GM19395 (cell line): ENCODE data around the gene PDGFA.
"Not testable (repeated sequence)": the region's sequence is repeated elsewhere in the genome, so short reads cannot be mapped to it uniquely, and the experiment has no call there.

Experiments
- ATAC-seq: cut with Tn5 transposase; IDR thresholded peaks from one replicate; pipeline ENCODE4 v1.9.1; 2021; ENCODE audit warnings: mild to moderate bottlenecking, moderate library complexity; ENCODE audit not compliant: unreplicated experiment

Gene PDGFA

GRCh38 chr7:552151-552867 is 32.7 kb upstream of the PDGFA start:
- ATAC-seq = not testable (repeated sequence)

- ATAC-seq = not testable (repeated sequence)
Observed at GRCh38 chr7:551615-551970, 31.9 kb upstream of the PDGFA start.

- no peak for ATAC-seq
Observed at GRCh38 chr7:550881-551614, 31.4 kb upstream of the PDGFA start.

GRCh38 chr7:549891-550625 is 30.4 kb upstream of the PDGFA start:
- ATAC-seq = no peak

- no peak for ATAC-seq
Observed at GRCh38 chr7:549066-549890, 29.6 kb upstream of the PDGFA start.

GRCh38 chr7:548401-548800 is 28.8 kb upstream of the PDGFA start:
- no peak for ATAC-seq

- no peak for ATAC-seq
Observed at GRCh38 chr7:545470-545869, 25.8 kb upstream of the PDGFA start.

GRCh38 chr7:544338-545221 is 24.9 kb upstream of the PDGFA start:
- ATAC-seq = no peak

GRCh38 chr7:543501-544337 is 24.1 kb upstream of the PDGFA start:
- ATAC-seq = no peak

- no peak for ATAC-seq
Observed at GRCh38 chr7:542713-543500, 23.3 kb upstream of the PDGFA start.

- no peak for ATAC-seq
Observed at GRCh38 chr7:542131-542712, 22.6 kb upstream of the PDGFA start.

- no peak for ATAC-seq
Observed at GRCh38 chr7:541661-542060, 22.0 kb upstream of the PDGFA start.

- no peak for ATAC-seq
Observed at GRCh38 chr7:540997-541396, 21.4 kb upstream of the PDGFA start.

- ATAC-seq = no peak
Observed at GRCh38 chr7:540579-540978, 20.9 kb upstream of the PDGFA start.

- no peak for ATAC-seq
Observed at GRCh38 chr7:539731-540411, 20.2 kb upstream of the PDGFA start.

- no peak for ATAC-seq
Observed at GRCh38 chr7:538764-539685, 19.4 kb upstream of the PDGFA start.
